ENCODE results near the gene SYPL1.

DNA sequence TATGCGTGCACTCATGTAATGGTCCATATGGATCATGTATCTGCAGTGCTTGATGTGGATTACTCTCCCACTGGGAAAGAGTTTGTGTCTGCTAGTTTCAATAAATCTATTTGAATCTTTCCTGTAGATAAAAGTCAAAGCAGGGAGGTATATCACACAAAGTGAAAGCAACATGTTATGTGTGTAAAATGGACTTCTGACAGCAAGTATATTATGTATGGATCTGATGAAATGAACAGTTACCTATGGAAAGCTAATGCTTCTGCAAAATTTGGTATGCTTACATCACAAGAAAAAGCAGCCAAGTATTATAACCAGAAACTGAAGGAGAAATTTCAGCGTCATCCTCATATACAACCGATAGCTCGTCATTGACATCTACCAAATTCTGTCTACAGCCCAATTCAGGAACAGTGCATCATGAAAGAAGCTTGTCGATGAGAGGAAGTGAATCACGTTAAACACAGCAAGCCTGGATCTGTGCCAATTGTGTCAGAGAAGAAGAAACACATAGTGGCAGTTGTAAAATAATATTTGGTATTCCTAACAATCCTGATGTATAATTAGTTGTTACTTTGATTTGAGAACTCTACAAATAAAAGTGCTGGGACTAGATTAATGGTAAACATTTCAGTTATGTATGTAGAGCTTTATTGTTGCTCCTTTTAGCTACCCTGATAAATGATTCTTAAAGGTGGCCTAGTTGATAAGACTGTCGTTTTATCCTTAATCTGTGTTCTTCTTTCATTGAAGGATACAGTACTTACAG lies 14.2 kb upstream of the SYPL1 start:
- TF ChIP-seq EZH2 (IDR thresholded peaks at IDR 0.05; ENCODE audit: borderline replicate concordance, low read depth, low read length, severe bottlenecking): no peak
- no peak for TF ChIP-seq CTCF (IDR thresholded peaks at IDR 0.05; ENCODE audit: extremely low read depth in 1 of 2, insufficient read depth in 1 of 2, low read depth in 1 of 2, low read length in 2 of 2)

Data from endothelial cell of umbilical vein (primary cell).